ENCODE measurements around the gene NCAPG.

Gene NCAPG

GRCh38 chr4:17810260-17811077 lies at the start of gene NCAPG, which contains the start of gene DCAF16:
TSS of gene NCAPG (plus strand) at chr4:17810979. CDS start at chr4:17811078, 99 bp downstream.
TSS of gene DCAF16 (minus strand) at chr4:17810757. CDS start at chr4:17804141, 6,616 bp downstream.
- H3K4me3 ChIP-seq (replicated peaks; ENCODE audit: low read depth, low read length): peak within 1 kb of the TSS; percentile 88
- peak; percentile 100 for DNase-seq (ENCODE audit: low read depth)
- TF ChIP-seq, protein P1, sequence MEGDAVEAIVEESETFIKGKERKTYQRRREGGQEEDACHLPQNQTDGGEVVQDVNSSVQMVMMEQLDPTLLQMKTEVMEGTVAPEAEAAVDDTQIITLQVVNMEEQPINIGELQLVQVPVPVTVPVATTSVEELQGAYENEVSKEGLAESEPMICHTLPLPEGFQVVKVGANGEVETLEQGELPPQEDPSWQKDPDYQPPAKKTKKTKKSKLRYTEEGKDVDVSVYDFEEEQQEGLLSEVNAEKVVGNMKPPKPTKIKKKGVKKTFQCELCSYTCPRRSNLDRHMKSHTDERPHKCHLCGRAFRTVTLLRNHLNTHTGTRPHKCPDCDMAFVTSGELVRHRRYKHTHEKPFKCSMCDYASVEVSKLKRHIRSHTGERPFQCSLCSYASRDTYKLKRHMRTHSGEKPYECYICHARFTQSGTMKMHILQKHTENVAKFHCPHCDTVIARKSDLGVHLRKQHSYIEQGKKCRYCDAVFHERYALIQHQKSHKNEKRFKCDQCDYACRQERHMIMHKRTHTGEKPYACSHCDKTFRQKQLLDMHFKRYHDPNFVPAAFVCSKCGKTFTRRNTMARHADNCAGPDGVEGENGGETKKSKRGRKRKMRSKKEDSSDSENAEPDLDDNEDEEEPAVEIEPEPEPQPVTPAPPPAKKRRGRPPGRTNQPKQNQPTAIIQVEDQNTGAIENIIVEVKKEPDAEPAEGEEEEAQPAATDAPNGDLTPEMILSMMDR (IDR thresholded peaks at IDR 0.05; ENCODE audit: low read length, missing control alignments): no peak

DNA sequence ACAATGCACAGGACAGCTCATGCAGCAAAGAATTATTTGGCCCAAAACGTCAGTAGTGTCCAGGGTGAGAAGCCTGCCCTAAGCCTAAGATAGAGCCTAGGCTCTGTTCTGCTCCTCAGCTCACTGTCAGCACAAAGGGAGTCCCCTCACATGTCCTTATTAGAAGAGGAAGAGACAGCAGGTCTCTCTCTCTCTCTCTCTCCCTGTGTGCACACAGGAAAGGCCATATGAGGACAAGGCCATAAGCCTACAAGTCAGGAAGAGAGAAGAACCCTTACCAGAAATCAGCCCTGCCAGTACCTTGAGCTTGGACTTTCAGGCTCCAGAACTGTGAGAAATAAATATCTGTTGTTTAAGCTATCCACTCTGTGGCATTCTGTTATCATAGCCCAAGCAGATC lies 49.7 kb upstream of the NCAPG start:
- TF ChIP-seq, protein P1 (IDR thresholded peaks at IDR 0.05; ENCODE audit: low read length, missing control alignments): no peak
- H3K4me3 ChIP-seq (replicated peaks; ENCODE audit: low read depth, low read length): no peak overlapping the region
- no peak for DNase-seq (ENCODE audit: low read depth)

DNA sequence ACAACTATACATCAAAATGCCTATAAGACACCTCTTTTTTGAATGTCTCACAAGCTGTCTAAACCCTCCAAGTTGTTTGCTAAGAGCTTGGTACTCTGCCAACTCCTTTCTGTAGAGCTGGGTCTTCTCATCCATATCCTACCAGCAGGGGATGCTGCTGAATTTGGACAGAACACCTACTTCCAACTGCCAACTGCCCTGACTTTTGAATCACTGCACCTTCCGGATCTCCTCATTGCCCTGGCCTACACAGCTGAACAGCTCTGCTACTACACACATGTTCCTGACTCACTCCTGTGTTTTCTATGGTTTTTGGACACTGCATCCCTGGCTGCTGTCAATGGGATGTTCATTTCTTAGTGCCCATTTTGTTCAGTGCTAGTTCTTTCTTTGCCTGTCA lies 48.1 kb upstream of the NCAPG start:
- TF ChIP-seq, protein P1 (IDR thresholded peaks at IDR 0.05; ENCODE audit: low read length, missing control alignments): peak; percentile 42
- peak; percentile 68 for DNase-seq (ENCODE audit: low read depth)
- H3K4me3 ChIP-seq (replicated peaks; ENCODE audit: low read depth, low read length): no peak overlapping the region

GRCh38 chr4:17763416-17763815 lies 47.4 kb upstream of the NCAPG start:
- TF ChIP-seq, protein P1 (IDR thresholded peaks at IDR 0.05; ENCODE audit: low read length, missing control alignments): no peak
- DNase-seq (ENCODE audit: low read depth): no peak
- no peak overlapping the region for H3K4me3 ChIP-seq (replicated peaks; ENCODE audit: low read depth, low read length)

DNA sequence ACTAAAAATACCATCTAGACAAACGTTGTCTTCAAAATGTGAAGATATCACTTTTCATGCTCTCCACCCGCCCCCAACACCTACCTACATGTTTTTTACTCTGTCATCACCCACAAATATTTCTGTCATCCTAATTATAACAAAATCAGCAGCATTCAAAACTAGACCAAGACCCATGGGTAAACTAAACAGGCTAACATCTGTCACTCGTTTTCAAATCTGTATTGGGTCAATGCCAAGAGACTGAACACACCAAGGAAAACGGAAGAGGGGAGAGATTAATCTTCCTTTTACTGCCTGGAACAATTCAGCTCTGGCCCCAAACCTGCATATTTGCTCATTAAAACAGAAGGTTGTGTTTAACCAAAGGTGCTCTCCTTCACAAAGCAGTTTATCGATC lies 46.8 kb upstream of the NCAPG start:
- no peak for DNase-seq (ENCODE audit: low read depth)
- H3K4me3 ChIP-seq (replicated peaks; ENCODE audit: low read depth, low read length): no peak overlapping the region
- TF ChIP-seq, protein P1 (IDR thresholded peaks at IDR 0.05; ENCODE audit: low read length, missing control alignments): no peak

DNA sequence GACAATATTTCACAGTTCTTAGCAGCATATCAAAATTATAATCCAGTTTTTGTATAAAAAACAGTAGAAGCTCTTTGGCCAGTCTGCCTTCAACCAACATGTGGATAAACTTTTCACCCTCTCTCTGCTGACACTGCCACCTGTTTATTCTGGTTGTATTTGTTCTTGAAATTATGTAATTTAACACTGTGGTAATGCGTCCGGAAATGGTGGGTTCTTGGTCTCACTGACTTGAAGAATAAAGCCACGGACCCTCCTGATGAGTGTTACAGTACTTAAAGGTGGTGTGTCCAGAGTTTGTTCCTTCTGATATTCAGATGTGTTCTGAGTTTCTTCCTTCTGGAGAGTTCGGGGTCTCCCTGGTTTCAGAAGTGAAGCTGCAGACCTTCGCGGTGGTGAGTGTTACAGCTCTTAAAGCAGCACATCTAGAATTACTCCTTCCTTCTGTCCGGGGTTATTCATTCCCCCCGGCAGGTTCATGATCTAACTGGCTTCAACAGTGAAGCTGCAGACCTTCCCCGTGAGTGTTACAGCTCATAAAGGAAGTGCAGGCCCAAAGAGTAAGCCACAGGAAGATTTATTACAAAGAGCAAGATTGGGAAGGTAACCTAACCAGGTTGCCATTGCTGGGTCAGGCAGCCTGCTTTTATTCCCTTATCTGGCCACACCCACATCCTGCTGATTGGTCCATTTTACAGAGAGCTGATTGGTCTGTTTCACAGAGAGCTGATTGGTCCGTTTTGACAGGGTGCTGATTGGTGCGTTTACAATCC lies 45.1 kb upstream of the NCAPG start:
- no peak for DNase-seq (ENCODE audit: low read depth)

More for the DNA sequence above, 45.1 kb upstream of the NCAPG start:
- no peak overlapping the region for H3K4me3 ChIP-seq (replicated peaks; ENCODE audit: low read depth, low read length)
- TF ChIP-seq, protein P1 (IDR thresholded peaks at IDR 0.05; ENCODE audit: low read length, missing control alignments): no peak

Data from fibroblast of pulmonary artery (primary cell).